Neural progenitor cell (in vitro differentiated cells): ENCODE data around the gene ITGA6.

Experiments
- CTCF ChIP-seq: fragments of 200-600 bp; sonication (generic); IDR thresholded peaks from 2 replicates; pipeline ENCODE4 v1.5.1; 2017; ENCODE audit warnings: antibody characterized with exemption, mild to moderate bottlenecking
- EZH2 ChIP-seq: fragments of 200-600 bp; sonication (generic); IDR thresholded peaks from 2 replicates; pipeline ENCODE4 v1.6.1; 2017; ENCODE audit warnings: antibody characterized with exemption, mild to moderate bottlenecking, moderate library complexity
- EZH2phosphoT487 ChIP-seq: fragments of 200-600 bp; sonication (generic); IDR thresholded peaks from 2 replicates; pipeline ENCODE4 v1.6.1; 2017; ENCODE audit warnings: antibody characterized with exemption

DNA sequence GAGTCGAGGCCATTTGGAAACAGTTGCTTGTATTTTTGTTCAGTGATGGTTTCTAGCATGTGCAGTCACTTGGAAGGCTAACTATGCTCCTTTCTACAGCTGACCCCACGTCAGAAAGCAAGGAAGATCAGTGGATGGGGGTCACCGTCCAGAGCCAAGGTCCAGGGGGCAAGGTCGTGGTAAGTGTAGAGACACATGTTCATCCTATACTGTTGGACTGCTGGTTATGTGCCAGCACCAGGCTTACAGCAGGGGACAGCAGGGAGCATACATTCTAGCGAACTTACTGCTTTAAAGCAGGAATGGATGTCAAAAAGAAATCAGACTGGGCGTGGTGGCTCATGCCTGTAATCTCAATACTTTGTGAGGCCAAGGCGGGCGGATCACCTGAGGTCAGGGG lies 40.0 kb downstream of the ITGA6 start:
- TF ChIP-seq EZH2 (no peak), CTCF (no peak), EZH2phosphoT487 (no peak)
